KMS-11 (cell line): ENCODE results near the gene KNCN.

Experiments
- H2AFZ ChIP-seq: fragments of 200-600 bp; sonication (generic); 2 replicates; pipeline ENCODE4 v1.6.1; 2016; ENCODE audit warnings: antibody characterized with exemption, mixed run types, low read depth
- H3K27ac ChIP-seq: fragments of 200-600 bp; sonication (generic); 2 replicates; pipeline ENCODE4 v1.6.1; 2016; ENCODE audit warnings: mild to moderate bottlenecking, mixed run types
- H3K27me3 ChIP-seq: fragments of 200-600 bp; sonication (generic); 2 replicates; pipeline ENCODE4 v1.6.1; 2017; ENCODE audit warnings: mild to moderate bottlenecking, low read depth, mixed run types, moderate library complexity; ENCODE audit not compliant: insufficient read depth
- H3K36me3 ChIP-seq: fragments of 200-600 bp; sonication (generic); 2 replicates; pipeline ENCODE4 v1.6.1; 2017; ENCODE audit warnings: mild to moderate bottlenecking, mixed run types; ENCODE audit not compliant: insufficient read depth
- H3K4me1 ChIP-seq: fragments of 200-600 bp; sonication (generic); 2 replicates; pipeline ENCODE4 v1.6.1; 2016; ENCODE audit warnings: mild to moderate bottlenecking, low read depth, mixed run types; ENCODE audit not compliant: poor library complexity, severe bottlenecking
- H3K4me2 ChIP-seq: fragments of 200-600 bp; sonication (generic); 2 replicates; pipeline ENCODE4 v1.7.0; 2016; ENCODE audit warnings: mild to moderate bottlenecking, mixed run types
- H3K4me3 ChIP-seq: fragments of 200-600 bp; sonication (generic); IDR thresholded peaks from 2 replicates; pipeline ENCODE4 v1.6.1; 2017; ENCODE audit warnings: low read depth, low read length, mixed read lengths; ENCODE audit not compliant: insufficient read depth
- H3K79me2 ChIP-seq: fragments of 200-600 bp; sonication (generic); 2 replicates; pipeline ENCODE4 v1.6.1; 2016; ENCODE audit warnings: low read depth, mixed run types; ENCODE audit not compliant: insufficient read depth
- H3K9ac ChIP-seq: fragments of 200-600 bp; sonication (generic); 2 replicates; pipeline ENCODE4 v1.6.1; 2016; ENCODE audit warnings: mild to moderate bottlenecking, mixed run types
- H4K20me1 ChIP-seq: fragments of 200-600 bp; sonication (generic); 2 replicates; pipeline ENCODE4 v1.6.1; 2016; ENCODE audit warnings: mild to moderate bottlenecking, mixed run types; ENCODE audit not compliant: insufficient read depth
- CTCF ChIP-seq: fragments of 200-600 bp; sonication (generic); conservative IDR thresholded peaks from 2 replicates; pipeline ENCODE4 v1.6.1; 2017; ENCODE audit warnings: low read depth, mild to moderate bottlenecking, antibody characterized with exemption, low read length, moderate library complexity, mixed read lengths

KNCN gene

DNA sequence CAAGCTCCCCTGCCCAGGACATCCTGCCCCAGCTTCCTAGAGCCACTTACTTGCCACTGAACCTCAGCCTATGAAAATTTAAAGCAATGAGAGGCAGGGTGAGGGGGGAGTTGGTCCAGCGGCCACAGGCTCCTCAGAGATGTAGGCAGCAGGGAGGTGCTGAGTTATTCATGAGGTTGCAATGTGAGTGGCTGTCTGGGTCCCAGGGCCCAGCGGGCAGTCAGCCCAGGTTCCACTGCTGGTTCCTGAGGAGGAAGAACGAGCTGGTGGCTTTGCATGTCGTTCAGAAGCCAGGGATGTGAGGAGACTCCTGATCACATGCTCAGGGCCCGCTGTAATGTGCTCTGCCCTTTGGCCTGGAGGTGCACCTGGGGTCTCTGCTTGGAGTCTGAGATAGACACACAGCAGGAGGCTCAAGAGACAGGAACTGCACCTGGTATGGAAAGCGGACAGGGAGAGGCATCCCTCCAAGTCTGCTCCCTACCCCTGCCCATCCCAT, at the start of gene KNCN:
Gene KNCN (minus strand): TSS at position 51 of the 499 bp plus-strand sequence. CDS start 432 bp downstream, outside the sequence.
- Histone ChIP-seq H3K79me2 (no peaks in the 10 kb centered on the region), H3K27ac (no peak within 1 kb of the TSS), H3K27me3 (peaks cover 6% of the 10 kb centered on the region; the same call in 1 of the 2 replicates), H3K9ac (no peak within 1 kb of the TSS), H3K36me3 (no peaks in the 10 kb centered on the region), H2AFZ (no peak within 1 kb of the TSS), H3K4me1 (no peaks in the 10 kb centered on the region), H3K4me2 (no peak within 1 kb of the TSS), H4K20me1 (no peaks in the 10 kb centered on the region), H3K4me3 (no peak within 1 kb of the TSS)
- TF ChIP-seq CTCF = no peak

DNA sequence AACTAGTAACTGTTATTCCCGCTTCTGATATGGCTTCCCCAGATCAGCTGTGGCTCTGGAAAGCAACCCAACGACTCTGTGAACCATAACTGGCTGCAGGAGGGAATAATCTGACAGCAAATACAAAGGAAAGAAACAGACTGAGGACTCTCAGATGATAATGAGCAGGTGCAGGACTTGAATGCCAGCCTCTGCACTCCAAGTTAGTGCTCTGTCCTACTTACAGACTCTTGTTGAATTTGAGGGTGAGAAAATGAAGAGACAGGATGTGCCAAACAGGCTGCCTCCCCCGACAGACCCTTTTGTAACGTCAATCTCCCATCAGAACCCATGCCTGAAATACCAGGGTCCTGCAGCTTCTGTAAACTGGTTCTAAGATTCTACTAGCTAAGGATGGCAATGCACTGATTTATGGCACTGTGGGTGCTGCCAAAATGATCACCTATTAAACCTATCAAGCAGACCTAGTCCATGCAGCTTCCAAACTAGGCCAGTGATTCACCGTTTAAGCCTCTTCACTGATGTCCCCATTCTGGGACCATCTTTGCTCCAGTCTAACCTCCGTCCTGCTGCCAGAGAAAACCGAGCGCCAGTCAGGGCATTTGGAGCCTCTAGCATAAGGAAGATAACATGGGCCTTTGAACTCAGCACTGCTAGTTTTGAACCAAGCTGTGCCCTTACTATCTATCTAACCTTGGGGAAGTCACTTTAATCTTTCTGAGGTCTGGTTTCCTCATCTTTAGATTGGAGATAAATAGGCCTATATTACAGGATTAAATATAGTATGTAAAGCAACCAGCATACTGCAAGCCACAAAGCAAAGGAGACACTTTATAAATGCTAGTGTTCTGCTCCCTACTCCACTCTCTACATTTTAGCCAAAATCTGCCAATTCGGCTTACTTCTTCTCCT, 47.9 kb upstream of the KNCN start:
- Histone ChIP-seq H3K27me3 (no peaks in the 10 kb centered on the region), H3K4me2 (no peak overlapping the region), H3K79me2 (no peaks in the 10 kb centered on the region), H3K27ac (no peak overlapping the region), H3K36me3 (no peaks in the 10 kb centered on the region), H3K4me1 (peaks cover 14% of the 10 kb centered on the region), H2AFZ (no peak overlapping the region), H4K20me1 (no peaks in the 10 kb centered on the region), H3K4me3 (no peak overlapping the region), H3K9ac (no peak overlapping the region)
- TF ChIP-seq CTCF = no peak

DNA sequence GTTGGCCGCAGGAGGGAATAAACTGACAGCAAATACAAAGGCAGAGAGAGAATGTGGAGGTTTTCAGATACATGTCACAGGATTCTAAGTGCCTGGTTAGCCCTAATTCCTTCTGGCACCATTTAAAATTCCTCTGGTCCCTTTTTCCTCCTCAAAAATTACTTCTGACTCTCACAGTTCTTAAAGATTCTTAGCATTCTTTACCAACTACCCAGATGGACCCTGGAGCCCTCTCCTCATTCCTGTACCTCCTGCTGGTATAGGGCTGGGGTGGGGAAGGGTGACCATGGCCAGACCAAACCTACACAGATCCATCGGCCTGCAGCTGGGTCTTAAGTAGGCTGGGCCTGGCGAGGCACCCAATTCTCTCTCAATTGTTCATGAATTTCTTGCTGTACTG, 45.4 kb upstream of the KNCN start:
- peaks cover 19% of the 10 kb centered on the region for H3K4me1 ChIP-seq
- H2AFZ ChIP-seq = no peak overlapping the region
- no peak overlapping the region for H3K27ac ChIP-seq
- H3K9ac ChIP-seq = no peak overlapping the region
- H3K36me3 ChIP-seq = no peaks in the 10 kb centered on the region
- no peak overlapping the region for H3K4me2 ChIP-seq
- no peaks in the 10 kb centered on the region for H4K20me1 ChIP-seq
- H3K27me3 ChIP-seq = no peaks in the 10 kb centered on the region
- no peaks in the 10 kb centered on the region for H3K79me2 ChIP-seq
- no peak for TF ChIP-seq CTCF
- no peak overlapping the region for H3K4me3 ChIP-seq

- H4K20me1 ChIP-seq = no peaks in the 10 kb centered on the region
- no peak for TF ChIP-seq CTCF
- peaks cover 27% of the 10 kb centered on the region for H3K4me1 ChIP-seq
- H3K27me3 ChIP-seq = no peaks in the 10 kb centered on the region
- H3K9ac ChIP-seq = no peak overlapping the region
- no peak overlapping the region for H2AFZ ChIP-seq
- H3K79me2 ChIP-seq = no peaks in the 10 kb centered on the region
- H3K4me3 ChIP-seq = no peak overlapping the region
- no peaks in the 10 kb centered on the region for H3K36me3 ChIP-seq
- H3K4me2 ChIP-seq = no peak overlapping the region
- no peak overlapping the region for H3K27ac ChIP-seq
Measured at GRCh38 chr1:46596036-46596435, 44.6 kb upstream of the KNCN start.
